ENCODE data around the gene ROBO1. TPM values are rescaled to one million over a fixed set of nuclear protein-coding genes. Genes with fewer than 3 reads are reported as not detected.

The ROBO1 gene
- total RNA-seq, 1 donor from 2014 or later, result 71.7 TPM

DNA sequence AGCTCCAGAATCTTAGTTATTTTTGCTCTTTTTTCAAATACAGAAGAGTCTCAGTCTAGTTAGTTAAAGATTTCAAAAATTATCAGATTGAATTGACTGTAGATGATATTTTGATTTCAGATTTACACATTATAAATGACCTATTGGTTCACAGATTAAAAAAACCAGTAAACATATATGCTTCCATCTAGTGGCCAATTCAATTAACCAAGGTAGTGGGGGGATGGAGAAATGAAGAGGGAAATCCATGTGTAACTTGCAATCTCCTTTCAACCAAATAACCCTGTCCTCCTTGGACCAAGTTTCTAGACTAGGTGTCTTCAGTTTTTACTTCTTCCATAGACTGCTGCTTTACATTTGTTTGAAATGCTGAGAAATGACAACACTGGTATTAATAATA, 789.8 kb downstream of the ROBO1 start:
- Mint-ChIP-seq H3K27me3 (ENCODE audit: low read depth, unreplicated experiment) (no peaks in the 10 kb centered on the region), H3K4me3 (ENCODE audit: unreplicated experiment) (no peak overlapping the region), H3K4me1 (ENCODE audit: low read depth, unreplicated experiment) (peaks cover 52% of the 10 kb centered on the region), H3K9me3 (ENCODE audit: unreplicated experiment) (no peaks in the 10 kb centered on the region), H3K27ac (ENCODE audit: unreplicated experiment) (no peak overlapping the region), H3K36me3 (ENCODE audit: low read depth, unreplicated experiment) (no peaks in the 10 kb centered on the region)
- no peaks in the 10 kb centered on the region for H4K20me1 ChIP-seq (ENCODE audit: insufficient read depth, low read length)
- FAIRE-seq, result no peak
- no peak overlapping the region for H3K9ac ChIP-seq (ENCODE audit: low read length)
- peaks cover 25% of the 10 kb centered on the region for H3K4me1 ChIP-seq (ENCODE audit: insufficient read depth, low read length)
- H3K4me2 ChIP-seq (ENCODE audit: low read length), result no peak overlapping the region
- no peak overlapping the region for H3K27ac ChIP-seq (ENCODE audit: low read depth, low read length)
- DNase-seq (ENCODE audit: low read depth), result no peak
- TF ChIP-seq EZH2 (IDR thresholded peaks at IDR 0.05; ENCODE audit: insufficient read depth, low read length), result no peak
- TF ChIP-seq, protein P1, sequence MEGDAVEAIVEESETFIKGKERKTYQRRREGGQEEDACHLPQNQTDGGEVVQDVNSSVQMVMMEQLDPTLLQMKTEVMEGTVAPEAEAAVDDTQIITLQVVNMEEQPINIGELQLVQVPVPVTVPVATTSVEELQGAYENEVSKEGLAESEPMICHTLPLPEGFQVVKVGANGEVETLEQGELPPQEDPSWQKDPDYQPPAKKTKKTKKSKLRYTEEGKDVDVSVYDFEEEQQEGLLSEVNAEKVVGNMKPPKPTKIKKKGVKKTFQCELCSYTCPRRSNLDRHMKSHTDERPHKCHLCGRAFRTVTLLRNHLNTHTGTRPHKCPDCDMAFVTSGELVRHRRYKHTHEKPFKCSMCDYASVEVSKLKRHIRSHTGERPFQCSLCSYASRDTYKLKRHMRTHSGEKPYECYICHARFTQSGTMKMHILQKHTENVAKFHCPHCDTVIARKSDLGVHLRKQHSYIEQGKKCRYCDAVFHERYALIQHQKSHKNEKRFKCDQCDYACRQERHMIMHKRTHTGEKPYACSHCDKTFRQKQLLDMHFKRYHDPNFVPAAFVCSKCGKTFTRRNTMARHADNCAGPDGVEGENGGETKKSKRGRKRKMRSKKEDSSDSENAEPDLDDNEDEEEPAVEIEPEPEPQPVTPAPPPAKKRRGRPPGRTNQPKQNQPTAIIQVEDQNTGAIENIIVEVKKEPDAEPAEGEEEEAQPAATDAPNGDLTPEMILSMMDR (IDR thresholded peaks at IDR 0.05; ENCODE audit: insufficient read depth, low read depth, low read length), result peak; percentile 45
- no peak overlapping the region for H3K4me3 ChIP-seq (ENCODE audit: insufficient read depth, low read depth, low read length)
- H3K79me2 ChIP-seq (ENCODE audit: insufficient read depth, low read length), result peaks cover 16% of the 10 kb centered on the region
- no peaks in the 10 kb centered on the region for H3K36me3 ChIP-seq (ENCODE audit: insufficient read depth, low read length)
- no peak overlapping the region for H2AFZ ChIP-seq (ENCODE audit: low read depth, low read length)
- H3K9me3 ChIP-seq (ENCODE audit: insufficient read depth, low read depth, low read length), result no peaks in the 10 kb centered on the region
- H3K27me3 ChIP-seq (ENCODE audit: insufficient read depth, low read length), result no peaks in the 10 kb centered on the region

DNA sequence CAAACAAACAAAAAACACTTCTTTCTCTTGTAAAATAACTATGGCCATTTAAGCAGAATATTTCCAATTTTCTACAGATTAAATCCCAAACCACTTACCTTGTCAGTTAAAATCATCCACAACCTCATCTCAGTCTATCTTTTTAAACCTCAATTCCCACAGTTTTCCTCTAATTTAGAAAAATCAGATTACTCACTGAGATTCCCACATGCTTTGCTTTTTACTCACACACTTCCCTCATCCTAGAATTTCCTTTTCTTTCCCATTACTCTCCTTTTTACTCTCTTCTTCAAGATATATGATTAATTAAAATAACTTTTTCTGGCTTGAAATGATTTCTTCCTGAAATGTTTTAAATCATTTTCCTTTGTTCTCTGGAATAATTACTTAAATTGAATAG, 790.7 kb downstream of the ROBO1 start:
- FAIRE-seq (peak; percentile 47), DNase-seq (ENCODE audit: low read depth) (peak; percentile 49)
- H3K9me3 ChIP-seq (ENCODE audit: insufficient read depth, low read depth, low read length), result no peaks in the 10 kb centered on the region
- H2AFZ ChIP-seq (ENCODE audit: low read depth, low read length), result no peak overlapping the region
- H3K4me1 ChIP-seq (ENCODE audit: insufficient read depth, low read length), result peaks cover 25% of the 10 kb centered on the region
- peak overlapping the region; percentile 13 for H3K9ac ChIP-seq (ENCODE audit: low read length)
- Mint-ChIP-seq H3K4me3 (ENCODE audit: unreplicated experiment) (peak overlapping the region; percentile 60), H3K4me1 (ENCODE audit: low read depth, unreplicated experiment) (peaks cover 55% of the 10 kb centered on the region), H3K27ac (ENCODE audit: unreplicated experiment) (peak overlapping the region; percentile 95), H3K27me3 (ENCODE audit: low read depth, unreplicated experiment) (no peaks in the 10 kb centered on the region), H3K36me3 (ENCODE audit: low read depth, unreplicated experiment) (no peaks in the 10 kb centered on the region), H3K9me3 (ENCODE audit: unreplicated experiment) (no peaks in the 10 kb centered on the region)
- no peaks in the 10 kb centered on the region for H4K20me1 ChIP-seq (ENCODE audit: insufficient read depth, low read length)
- no peaks in the 10 kb centered on the region for H3K27me3 ChIP-seq (ENCODE audit: insufficient read depth, low read length)
- peaks cover 21% of the 10 kb centered on the region for H3K79me2 ChIP-seq (ENCODE audit: insufficient read depth, low read length)
- no peaks in the 10 kb centered on the region for H3K36me3 ChIP-seq (ENCODE audit: insufficient read depth, low read length)
- H3K4me2 ChIP-seq (ENCODE audit: low read length), result peak overlapping the region; percentile 54
- H3K4me3 ChIP-seq (ENCODE audit: insufficient read depth, low read depth, low read length), result no peak overlapping the region
- H3K27ac ChIP-seq (ENCODE audit: low read depth, low read length), result peak overlapping the region; percentile 39
- TF ChIP-seq, protein P1 (IDR thresholded peaks at IDR 0.05; ENCODE audit: insufficient read depth, low read depth, low read length), result no peak
- TF ChIP-seq EZH2 (IDR thresholded peaks at IDR 0.05; ENCODE audit: insufficient read depth, low read length), result no peak

DNA sequence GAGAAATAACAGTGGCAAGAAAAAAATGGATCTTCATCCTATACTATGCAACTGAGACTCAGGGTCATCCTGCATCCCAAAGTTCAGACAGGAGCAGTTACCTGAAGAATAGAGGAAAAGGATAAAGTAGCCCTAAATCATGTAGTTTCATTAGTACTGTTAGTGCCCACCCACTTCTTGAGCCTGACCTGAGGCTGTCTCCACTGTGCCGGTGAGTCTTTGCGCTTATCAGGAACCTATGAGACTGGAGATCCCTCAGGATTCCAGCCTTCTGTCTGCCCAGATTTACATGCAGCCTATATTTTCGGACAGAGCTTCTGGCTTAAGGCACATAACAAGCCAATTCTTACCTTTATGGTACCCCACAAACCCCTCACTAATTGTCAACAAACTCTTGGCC, 791.6 kb downstream of the ROBO1 start:
- no peaks in the 10 kb centered on the region for H4K20me1 ChIP-seq (ENCODE audit: insufficient read depth, low read length)
- peaks cover 21% of the 10 kb centered on the region for H3K79me2 ChIP-seq (ENCODE audit: insufficient read depth, low read length)
- H3K27ac Mint-ChIP-seq (ENCODE audit: unreplicated experiment), result peak overlapping the region; percentile 95
- no peaks in the 10 kb centered on the region for H3K9me3 Mint-ChIP-seq (ENCODE audit: unreplicated experiment)
- FAIRE-seq (no peak), DNase-seq (ENCODE audit: low read depth) (no peak)
- no peak overlapping the region for H3K9ac ChIP-seq (ENCODE audit: low read length)
- H3K4me3 Mint-ChIP-seq (ENCODE audit: unreplicated experiment), result no peak overlapping the region
- no peaks in the 10 kb centered on the region for H3K36me3 Mint-ChIP-seq (ENCODE audit: low read depth, unreplicated experiment)
- no peak overlapping the region for H2AFZ ChIP-seq (ENCODE audit: low read depth, low read length)
- H3K27ac ChIP-seq (ENCODE audit: low read depth, low read length), result no peak overlapping the region
- TF ChIP-seq EZH2 (IDR thresholded peaks at IDR 0.05; ENCODE audit: insufficient read depth, low read length), result no peak
- H3K36me3 ChIP-seq (ENCODE audit: insufficient read depth, low read length), result no peaks in the 10 kb centered on the region
- no peak overlapping the region for H3K4me2 ChIP-seq (ENCODE audit: low read length)
- H3K27me3 Mint-ChIP-seq (ENCODE audit: low read depth, unreplicated experiment), result no peaks in the 10 kb centered on the region
- no peaks in the 10 kb centered on the region for H3K9me3 ChIP-seq (ENCODE audit: insufficient read depth, low read depth, low read length)
- H3K4me1 Mint-ChIP-seq (ENCODE audit: low read depth, unreplicated experiment), result peaks cover 50% of the 10 kb centered on the region
- H3K4me3 ChIP-seq (ENCODE audit: insufficient read depth, low read depth, low read length), result no peak overlapping the region
- peaks cover 25% of the 10 kb centered on the region for H3K4me1 ChIP-seq (ENCODE audit: insufficient read depth, low read length)
- no peaks in the 10 kb centered on the region for H3K27me3 ChIP-seq (ENCODE audit: insufficient read depth, low read length)
